DOHH2 (cell line): ENCODE results near the gene PTPRN2.
"Not testable (repeated sequence)": the region's sequence is repeated elsewhere in the genome, so short reads cannot be mapped to it uniquely, and the experiment has no call there.

ENCODE experiments used
- H3F3A ChIP-seq: fragments of 200-600 bp; sonication (generic), shearing (Covaris generic); 2 replicates; pipeline ENCODE4 v1.6.0; 2016; ENCODE audit warnings: antibody characterized with exemption, mild to moderate bottlenecking; ENCODE audit not compliant: control insufficient read depth, insufficient read depth
- H3K27ac ChIP-seq: fragments of 200-600 bp; sonication (generic); 2 replicates; pipeline ENCODE4 v1.5.1; 2014; ENCODE audit warnings: low read depth, mild to moderate bottlenecking, low read length, moderate library complexity
- H3K27me3 ChIP-seq: fragments of 200-600 bp; sonication (generic); 2 replicates; pipeline ENCODE4 v1.6.1; 2014; ENCODE audit warnings: mild to moderate bottlenecking, low read length, mixed read lengths; ENCODE audit not compliant: control insufficient read depth
- H3K36me3 ChIP-seq: fragments of 200-600 bp; sonication (generic); 2 replicates; pipeline ENCODE4 v1.6.1; 2014; ENCODE audit warnings: mild to moderate bottlenecking, low read length, moderate library complexity, mixed read lengths; ENCODE audit not compliant: control insufficient read depth
- H3K4me1 ChIP-seq: fragments of 200-600 bp; sonication (generic); 2 replicates; pipeline ENCODE4 v1.6.1; 2014; ENCODE audit warnings: mild to moderate bottlenecking, low read length, mixed read lengths; ENCODE audit not compliant: control insufficient read depth
- H3K4me2 ChIP-seq: fragments of 200-600 bp; sonication (generic); 2 replicates; pipeline ENCODE4 v1.6.0; 2014; ENCODE audit warnings: mild to moderate bottlenecking, low read length, moderate library complexity
- H3K4me3 ChIP-seq: fragments of 200-600 bp; sonication (generic); 2 replicates; pipeline ENCODE4 v1.5.1; 2014; ENCODE audit warnings: mild to moderate bottlenecking, low read length, mixed read lengths
- H3K79me2 ChIP-seq: fragments of 200-600 bp; sonication (generic); 2 replicates; pipeline ENCODE4 v1.6.1; 2014; ENCODE audit warnings: mild to moderate bottlenecking, low read length, mixed read lengths; ENCODE audit not compliant: control insufficient read depth
- H3K9me2 ChIP-seq: fragments of 200-600 bp; sonication (generic); replicated peaks from 2 replicates; pipeline ENCODE4 v1.6.1; 2014; ENCODE audit warnings: mild to moderate bottlenecking, low read length, mixed read lengths; ENCODE audit not compliant: control insufficient read depth
- H3K9me3 ChIP-seq: fragments of 200-600 bp; sonication (generic); 2 replicates; pipeline ENCODE4 v1.6.1; 2014; ENCODE audit warnings: antibody characterized with exemption, low read length, mixed read lengths; ENCODE audit not compliant: control insufficient read depth, insufficient read depth
- H4K20me1 ChIP-seq: fragments of 200-600 bp; sonication (generic); 2 replicates; pipeline ENCODE4 v1.6.0; 2014; ENCODE audit warnings: low read depth, mild to moderate bottlenecking, antibody characterized with exemption, low read length, moderate library complexity; ENCODE audit not compliant: control insufficient read depth, insufficient read depth
- CTCF ChIP-seq: fragments of 200-600 bp; sonication (generic); IDR thresholded peaks from one replicate; pipeline ENCODE4 v1.5.1; 2014; ENCODE audit warnings: antibody characterized with exemption, mild to moderate bottlenecking, low read depth, low read length; ENCODE audit not compliant: poor library complexity, severe bottlenecking
- EZH2phosphoT487 ChIP-seq: fragments of 200-600 bp; sonication (generic); IDR thresholded peaks from 2 replicates; pipeline ENCODE4 v1.6.1; 2017; ENCODE audit warnings: borderline replicate concordance, mild to moderate bottlenecking, antibody characterized with exemption, low read length, moderate library complexity, mixed read lengths

PTPRN2 gene

GRCh38 chr7:157980774-157981173 lies 606.8 kb downstream of the PTPRN2 start:
- H3K36me3 ChIP-seq = no peaks in the 10 kb centered on the region
- peaks cover 19% of the 10 kb centered on the region; the same call in 1 of the 2 replicates for H3K9me3 ChIP-seq
- H3K27me3 ChIP-seq = no peaks in the 10 kb centered on the region
- H3K4me3 ChIP-seq = no peak overlapping the region
- no peaks in the 10 kb centered on the region for H3K9me2 ChIP-seq
- H3K79me2 ChIP-seq = no peaks in the 10 kb centered on the region
- TF ChIP-seq CTCF = no peak
- TF ChIP-seq EZH2phosphoT487 = no peak
- no peaks in the 10 kb centered on the region for H4K20me1 ChIP-seq
- no peaks in the 10 kb centered on the region for H3K4me1 ChIP-seq
- no peak overlapping the region for H3K27ac ChIP-seq
- no peaks in the 10 kb centered on the region for H3F3A ChIP-seq
- H3K4me2 ChIP-seq = no peak overlapping the region

- H3K4me1 ChIP-seq, H3K36me3 ChIP-seq, H3K79me2 ChIP-seq, H3K4me2 ChIP-seq, H3K4me3 ChIP-seq, H3K27me3 ChIP-seq, H3K27ac ChIP-seq, H3K9me2 ChIP-seq, H4K20me1 ChIP-seq, H3F3A ChIP-seq: not testable (repeated sequence)
- H3K9me3 ChIP-seq = peaks cover 22% of the 10 kb centered on the region; the same call in 1 of the 2 replicates
Measured at GRCh38 chr7:157980341-157980731, 607.3 kb downstream of the PTPRN2 start.

GRCh38 chr7:157979636-157980340 lies 607.8 kb downstream of the PTPRN2 start:
- no peak overlapping the region for H3K4me3 ChIP-seq
- H3K27me3 ChIP-seq = no peaks in the 10 kb centered on the region
- TF ChIP-seq EZH2phosphoT487 = no peak
- TF ChIP-seq CTCF = no peak
- no peaks in the 10 kb centered on the region for H3F3A ChIP-seq
- no peak overlapping the region for H3K27ac ChIP-seq
- no peak overlapping the region for H3K4me2 ChIP-seq
- H3K4me1 ChIP-seq = no peaks in the 10 kb centered on the region
- no peaks in the 10 kb centered on the region for H3K79me2 ChIP-seq
- no peaks in the 10 kb centered on the region for H3K36me3 ChIP-seq
- H4K20me1 ChIP-seq = no peaks in the 10 kb centered on the region
- no peaks in the 10 kb centered on the region for H3K9me2 ChIP-seq
- H3K9me3 ChIP-seq = peaks cover 25% of the 10 kb centered on the region; the same call in 1 of the 2 replicates

- H4K20me1 ChIP-seq = no peaks in the 10 kb centered on the region
- H3K79me2 ChIP-seq = no peaks in the 10 kb centered on the region
- H3K27me3 ChIP-seq = no peaks in the 10 kb centered on the region
- no peak overlapping the region for H3K4me3 ChIP-seq
- no peaks in the 10 kb centered on the region for H3F3A ChIP-seq
- TF ChIP-seq CTCF = no peak
- no peak for TF ChIP-seq EZH2phosphoT487
- H3K4me2 ChIP-seq = no peak overlapping the region
- no peaks in the 10 kb centered on the region for H3K9me2 ChIP-seq
- H3K36me3 ChIP-seq = no peaks in the 10 kb centered on the region
- no peak overlapping the region for H3K27ac ChIP-seq
- peaks cover 24% of the 10 kb centered on the region; the same call in 1 of the 2 replicates for H3K9me3 ChIP-seq
- no peaks in the 10 kb centered on the region for H3K4me1 ChIP-seq
Measured at GRCh38 chr7:157978766-157979165, 608.9 kb downstream of the PTPRN2 start.
